Astrocyte (in vitro differentiated cells and primary cell): ENCODE results near the gene HFM1. TPM values are rescaled to one million over a fixed set of nuclear protein-coding genes. Genes with fewer than 3 reads are reported as not detected.

Source experiments
- DNase-seq: peaks from one replicate; pipeline ENCODE4 v3.0.0-alpha.2; 2010; ENCODE audit warnings: low read depth
- FAIRE-seq: peaks from 2 replicates; lab custom pipeline; 2011; peaks lifted over from hg19 to GRCh38; lab: Jason Lieb, UNC
- H2AFZ ChIP-seq: 2 replicates; pipeline ENCODE4 v1.6.0; 2012; ENCODE audit warnings: low read depth, low read length, inconsistent platforms
- H3K27ac ChIP-seq: 2 replicates; pipeline ENCODE4 v1.5.1; 2011; ENCODE audit warnings: low read depth, low read length, inconsistent platforms
- H3K27me3 ChIP-seq: 2 replicates; pipeline ENCODE4 v1.6.0; 2011; ENCODE audit warnings: low read length, inconsistent platforms; ENCODE audit not compliant: insufficient read depth
- H3K36me3 ChIP-seq: 2 replicates; pipeline ENCODE4 v1.5.1; 2011; ENCODE audit warnings: low read length, inconsistent platforms; ENCODE audit not compliant: insufficient read depth
- H3K4me1 ChIP-seq: 2 replicates; pipeline ENCODE4 v1.5.1; 2011; ENCODE audit warnings: low read length, inconsistent platforms; ENCODE audit not compliant: insufficient read depth
- H3K4me2 ChIP-seq: 2 replicates; pipeline ENCODE4 v1.6.0; 2012; ENCODE audit warnings: low read length, inconsistent platforms
- H3K4me3 ChIP-seq: 2 replicates; pipeline ENCODE4 v1.5.1; 2011; ENCODE audit warnings: low read depth, mild to moderate bottlenecking, low read length, inconsistent platforms; ENCODE audit not compliant: insufficient read depth
- H3K79me2 ChIP-seq: 2 replicates; pipeline ENCODE4 v1.6.0; 2012; ENCODE audit warnings: mild to moderate bottlenecking, low read length, inconsistent platforms; ENCODE audit not compliant: insufficient read depth
- H3K9ac ChIP-seq: 2 replicates; pipeline ENCODE4 v1.6.0; 2012; ENCODE audit warnings: mild to moderate bottlenecking, low read length, inconsistent platforms
- H3K9me3 ChIP-seq: 2 replicates; pipeline ENCODE4 v1.5.1; 2012; ENCODE audit warnings: low read depth, mild to moderate bottlenecking, low read length, inconsistent platforms; ENCODE audit not compliant: insufficient read depth
- H4K20me1 ChIP-seq: 2 replicates; pipeline ENCODE4 v1.6.0; 2012; ENCODE audit warnings: low read length, inconsistent platforms; ENCODE audit not compliant: insufficient read depth
- H3K27ac Mint-ChIP-seq: one replicate; pipeline ENCODE4 v1.8.0; 2021; ENCODE audit warnings: mild to moderate bottlenecking, mixed read lengths; ENCODE audit not compliant: unreplicated experiment
- H3K27me3 Mint-ChIP-seq: one replicate; pipeline ENCODE4 v1.8.0; 2021; ENCODE audit warnings: low read depth, mixed read lengths; ENCODE audit not compliant: unreplicated experiment
- H3K36me3 Mint-ChIP-seq: one replicate; pipeline ENCODE4 v1.8.0; 2021; ENCODE audit warnings: low read depth, mixed read lengths; ENCODE audit not compliant: unreplicated experiment
- H3K4me1 Mint-ChIP-seq: one replicate; pipeline ENCODE4 v1.8.0; 2021; ENCODE audit warnings: low read depth, mixed read lengths; ENCODE audit not compliant: unreplicated experiment
- H3K4me3 Mint-ChIP-seq: one replicate; pipeline ENCODE4 v1.8.0; 2021; ENCODE audit warnings: mild to moderate bottlenecking, moderate library complexity, mixed read lengths; ENCODE audit not compliant: unreplicated experiment
- H3K9me3 Mint-ChIP-seq: one replicate; pipeline ENCODE4 v1.8.0; 2021; ENCODE audit warnings: mild to moderate bottlenecking, mixed read lengths; ENCODE audit not compliant: unreplicated experiment
- EZH2 ChIP-seq: IDR thresholded peaks from 2 replicates; pipeline ENCODE4 v1.6.1; 2012; ENCODE audit warnings: mild to moderate bottlenecking, low read length, inconsistent platforms; ENCODE audit not compliant: insufficient read depth
- total RNA-seq: library from RNA; stranded (reverse); gene quantifications from 2 replicates; pipeline ENCODE4 v1.2.1, GENCODE V29; 2021
- TF ChIP-seq, protein P1 (sequence below): IDR thresholded peaks from 2 replicates; pipeline ENCODE4 v1.5.1; 2011; ENCODE audit warnings: low read depth, mild to moderate bottlenecking, inconsistent platforms, low read length, moderate library complexity; ENCODE audit not compliant: insufficient read depth

The HFM1 gene
- total RNA-seq, 1 donor from 2014 or later = 0.39 TPM

GRCh38 chr1:91400133-91400725 is 4.4 kb downstream of the HFM1 start:
- FAIRE-seq (no peak), DNase-seq (no peak)
- H4K20me1 ChIP-seq = no peaks in the 10 kb centered on the region
- no peak overlapping the region for H2AFZ ChIP-seq
- H3K79me2 ChIP-seq = no peaks in the 10 kb centered on the region
- Mint-ChIP-seq H3K36me3 (no peaks in the 10 kb centered on the region), H3K9me3 (no peaks in the 10 kb centered on the region), H3K4me1 (peaks cover 2% of the 10 kb centered on the region), H3K27me3 (no peaks in the 10 kb centered on the region), H3K4me3 (no peak overlapping the region), H3K27ac (no peak overlapping the region)
- no peak overlapping the region for H3K9ac ChIP-seq
- TF ChIP-seq, protein P1, sequence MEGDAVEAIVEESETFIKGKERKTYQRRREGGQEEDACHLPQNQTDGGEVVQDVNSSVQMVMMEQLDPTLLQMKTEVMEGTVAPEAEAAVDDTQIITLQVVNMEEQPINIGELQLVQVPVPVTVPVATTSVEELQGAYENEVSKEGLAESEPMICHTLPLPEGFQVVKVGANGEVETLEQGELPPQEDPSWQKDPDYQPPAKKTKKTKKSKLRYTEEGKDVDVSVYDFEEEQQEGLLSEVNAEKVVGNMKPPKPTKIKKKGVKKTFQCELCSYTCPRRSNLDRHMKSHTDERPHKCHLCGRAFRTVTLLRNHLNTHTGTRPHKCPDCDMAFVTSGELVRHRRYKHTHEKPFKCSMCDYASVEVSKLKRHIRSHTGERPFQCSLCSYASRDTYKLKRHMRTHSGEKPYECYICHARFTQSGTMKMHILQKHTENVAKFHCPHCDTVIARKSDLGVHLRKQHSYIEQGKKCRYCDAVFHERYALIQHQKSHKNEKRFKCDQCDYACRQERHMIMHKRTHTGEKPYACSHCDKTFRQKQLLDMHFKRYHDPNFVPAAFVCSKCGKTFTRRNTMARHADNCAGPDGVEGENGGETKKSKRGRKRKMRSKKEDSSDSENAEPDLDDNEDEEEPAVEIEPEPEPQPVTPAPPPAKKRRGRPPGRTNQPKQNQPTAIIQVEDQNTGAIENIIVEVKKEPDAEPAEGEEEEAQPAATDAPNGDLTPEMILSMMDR = no peak
- TF ChIP-seq EZH2 = no peak
- no peaks in the 10 kb centered on the region for H3K36me3 ChIP-seq
- H3K27me3 ChIP-seq = no peaks in the 10 kb centered on the region
- no peak overlapping the region for H3K4me3 ChIP-seq
- no peak overlapping the region for H3K27ac ChIP-seq
- H3K4me1 ChIP-seq = no peaks in the 10 kb centered on the region
- no peaks in the 10 kb centered on the region for H3K9me3 ChIP-seq
- no peak overlapping the region for H3K4me2 ChIP-seq

- H3K4me1 Mint-ChIP-seq = no peaks in the 10 kb centered on the region
- DNase-seq (no peak), FAIRE-seq (no peak)
- H3K27ac Mint-ChIP-seq = no peak overlapping the region
- Histone ChIP-seq H3K4me1 (no peaks in the 10 kb centered on the region), H3K9me3 (no peaks in the 10 kb centered on the region), H4K20me1 (no peaks in the 10 kb centered on the region), H3K27me3 (no peaks in the 10 kb centered on the region), H2AFZ (no peak overlapping the region), H3K4me3 (no peak overlapping the region), H3K79me2 (no peaks in the 10 kb centered on the region), H3K9ac (no peak overlapping the region), H3K27ac (no peak overlapping the region), H3K4me2 (no peak overlapping the region), H3K36me3 (no peaks in the 10 kb centered on the region)
- no peaks in the 10 kb centered on the region for H3K9me3 Mint-ChIP-seq
- no peaks in the 10 kb centered on the region for H3K36me3 Mint-ChIP-seq
- H3K4me3 Mint-ChIP-seq = no peak overlapping the region
- no peaks in the 10 kb centered on the region for H3K27me3 Mint-ChIP-seq
- TF ChIP-seq EZH2 = no peak
- TF ChIP-seq, protein P1 = no peak
Measured at GRCh38 chr1:91398291-91398690, 6.3 kb downstream of the HFM1 start.

GRCh38 chr1:91397605-91398004 is 7.0 kb downstream of the HFM1 start:
- no peak for FAIRE-seq
- H3K4me3 Mint-ChIP-seq = no peak overlapping the region
- Histone ChIP-seq H3K36me3 (no peaks in the 10 kb centered on the region), H3K27ac (no peak overlapping the region), H3K4me1 (no peaks in the 10 kb centered on the region), H3K27me3 (no peaks in the 10 kb centered on the region), H3K4me3 (no peak overlapping the region), H3K79me2 (no peaks in the 10 kb centered on the region), H2AFZ (no peak overlapping the region), H3K9me3 (no peaks in the 10 kb centered on the region), H3K9ac (no peak overlapping the region), H4K20me1 (no peaks in the 10 kb centered on the region), H3K4me2 (no peak overlapping the region)
- no peaks in the 10 kb centered on the region for H3K27me3 Mint-ChIP-seq
- H3K27ac Mint-ChIP-seq = no peak overlapping the region
- H3K4me1 Mint-ChIP-seq = no peaks in the 10 kb centered on the region
- no peak for TF ChIP-seq EZH2
- TF ChIP-seq, protein P1 = no peak
- H3K9me3 Mint-ChIP-seq = no peaks in the 10 kb centered on the region
- no peaks in the 10 kb centered on the region for H3K36me3 Mint-ChIP-seq
- no peak for DNase-seq
